OCI-LY1 (cell line): ENCODE results near the gene RAB7B.

Source experiments
- H2AFZ ChIP-seq: fragments of 200-600 bp; sonication (generic), shearing (Covaris generic); 2 replicates; pipeline ENCODE4 v1.6.0; 2014; ENCODE audit warnings: antibody characterized with exemption, mild to moderate bottlenecking, low read length
- H3F3A ChIP-seq: fragments of 200-600 bp; sonication (generic), shearing (Covaris generic); 2 replicates; pipeline ENCODE4 v1.6.0; 2014; ENCODE audit warnings: mild to moderate bottlenecking, antibody characterized with exemption, low read length, moderate library complexity; ENCODE audit not compliant: insufficient read depth
- H3K27ac ChIP-seq: fragments of 200-600 bp; sonication (generic); 2 replicates; pipeline ENCODE4 v1.5.1; 2014; ENCODE audit warnings: low read length, mixed run types, mild to moderate bottlenecking, low read depth; ENCODE audit not compliant: poor library complexity, severe bottlenecking
- H3K27me3 ChIP-seq: fragments of 200-600 bp; sonication (generic); 2 replicates; pipeline ENCODE4 v1.6.0; 2014; ENCODE audit warnings: antibody characterized with exemption, mild to moderate bottlenecking, low read length, moderate library complexity; ENCODE audit not compliant: insufficient read depth
- H3K36me3 ChIP-seq: fragments of 200-600 bp; sonication (generic); 2 replicates; pipeline ENCODE4 v1.6.1; 2014; ENCODE audit warnings: mild to moderate bottlenecking, antibody characterized with exemption, low read length, moderate library complexity, mixed read lengths; ENCODE audit not compliant: insufficient read depth
- H3K4me1 ChIP-seq: fragments of 200-600 bp; sonication (generic); 2 replicates; pipeline ENCODE4 v1.5.1; 2014; ENCODE audit warnings: mild to moderate bottlenecking, low read length, moderate library complexity; ENCODE audit not compliant: insufficient read depth, severe bottlenecking
- H3K4me2 ChIP-seq: fragments of 200-600 bp; sonication (generic), shearing (Covaris generic); 2 replicates; pipeline ENCODE4 v1.6.1; 2014; ENCODE audit warnings: low read length
- H3K4me3 ChIP-seq: fragments of 200-600 bp; sonication (generic); 2 replicates; pipeline ENCODE4 v1.5.1; 2014; ENCODE audit warnings: low read length, low read depth, mild to moderate bottlenecking, mixed read lengths; ENCODE audit not compliant: poor library complexity, severe bottlenecking
- H3K79me2 ChIP-seq: fragments of 200-600 bp; shearing (Covaris generic); 2 replicates; pipeline ENCODE4 v1.6.1; 2016; ENCODE audit warnings: mixed run types, low read length, mixed read lengths; ENCODE audit not compliant: insufficient read depth
- H3K9ac ChIP-seq: fragments of 200-600 bp; sonication (generic), shearing (Covaris generic); 2 replicates; pipeline ENCODE4 v1.6.1; 2014; ENCODE audit warnings: mild to moderate bottlenecking, low read length, mixed read lengths
- H3K9me2 ChIP-seq: fragments of 200-600 bp; sonication (generic), shearing (Covaris generic); 2 replicates; pipeline ENCODE4 v1.6.1; 2014; ENCODE audit warnings: low read depth, mild to moderate bottlenecking, low read length, mixed read lengths
- H3K9me3 ChIP-seq: fragments of 200-600 bp; shearing (Covaris generic); 2 replicates; pipeline ENCODE4 v1.6.1; 2014; ENCODE audit warnings: low read length, mixed read lengths
- H4K20me1 ChIP-seq: fragments of 200-600 bp; sonication (generic), shearing (Covaris generic); 2 replicates; pipeline ENCODE4 v1.6.0; 2016; ENCODE audit warnings: mild to moderate bottlenecking, low read length; ENCODE audit not compliant: insufficient read depth
- CTCF ChIP-seq: fragments of 200-600 bp; sonication (generic), shearing (Covaris generic); IDR thresholded peaks from 2 replicates; pipeline ENCODE4 v1.5.1; 2017; ENCODE audit warnings: mild to moderate bottlenecking, antibody characterized with exemption, low read length, moderate library complexity, mixed read lengths
- EZH2 ChIP-seq: fragments of 200-600 bp; sonication (generic), shearing (Covaris generic); IDR thresholded peaks from 2 replicates; pipeline ENCODE4 v1.8.0; 2017; ENCODE audit warnings: borderline replicate concordance, mixed run types, mild to moderate bottlenecking, antibody characterized with exemption, low read length, moderate library complexity, mixed read lengths

RAB7B gene

GRCh38 chr1:205972081-205972480, 31.1 kb downstream of the RAB7B start:
- TF ChIP-seq CTCF (no peak), EZH2 (no peak)
- no peaks in the 10 kb centered on the region for H3F3A ChIP-seq
- no peaks in the 10 kb centered on the region for H3K79me2 ChIP-seq
- peaks cover 6% of the 10 kb centered on the region; the same call in 1 of the 2 replicates for H3K27me3 ChIP-seq
- H3K9me3 ChIP-seq, result no peaks in the 10 kb centered on the region
- no peak overlapping the region for H3K4me2 ChIP-seq
- H4K20me1 ChIP-seq, result no peaks in the 10 kb centered on the region
- no peak overlapping the region for H3K27ac ChIP-seq
- H3K9me2 ChIP-seq, result no peaks in the 10 kb centered on the region
- no peak overlapping the region for H2AFZ ChIP-seq
- H3K4me3 ChIP-seq, result no peak overlapping the region
- H3K9ac ChIP-seq, result no peak overlapping the region
- H3K36me3 ChIP-seq, result no peaks in the 10 kb centered on the region
- no peaks in the 10 kb centered on the region for H3K4me1 ChIP-seq

GRCh38 chr1:205971082-205971481, 32.1 kb downstream of the RAB7B start:
- Histone ChIP-seq H3K27ac (no peak overlapping the region), H3K4me3 (no peak overlapping the region), H3K27me3 (peaks cover 4% of the 10 kb centered on the region; the same call in 1 of the 2 replicates), H3K9me3 (no peaks in the 10 kb centered on the region), H3F3A (no peaks in the 10 kb centered on the region), H3K9me2 (no peaks in the 10 kb centered on the region), H4K20me1 (no peaks in the 10 kb centered on the region), H3K9ac (no peak overlapping the region), H3K4me1 (no peaks in the 10 kb centered on the region), H3K36me3 (no peaks in the 10 kb centered on the region), H3K79me2 (no peaks in the 10 kb centered on the region), H3K4me2 (no peak overlapping the region), H2AFZ (no peak overlapping the region)
- TF ChIP-seq EZH2, result no peak
- no peak for TF ChIP-seq CTCF

- Histone ChIP-seq H3K27ac (no peak overlapping the region), H2AFZ (no peak overlapping the region), H3K79me2 (no peaks in the 10 kb centered on the region), H3K4me1 (no peaks in the 10 kb centered on the region), H3F3A (no peaks in the 10 kb centered on the region), H3K36me3 (no peaks in the 10 kb centered on the region), H3K27me3 (peaks cover 4% of the 10 kb centered on the region; the same call in 1 of the 2 replicates), H3K9me3 (no peaks in the 10 kb centered on the region), H3K4me3 (no peak overlapping the region), H4K20me1 (no peaks in the 10 kb centered on the region), H3K9me2 (no peaks in the 10 kb centered on the region), H3K4me2 (no peak overlapping the region), H3K9ac (no peak overlapping the region)
- TF ChIP-seq CTCF (no peak), EZH2 (no peak)
These were observed 32.7 kb downstream of the RAB7B start for GRCh38 chr1:205970486-205970885.
